ENCODE results near the gene TSSK3. TPM values are rescaled to one million over a fixed set of nuclear protein-coding genes. Genes with fewer than 3 reads are reported as not detected.

TSSK3 gene
- total and polyA plus RNA-seq, 2 of the 8 experiments (the other 6 are each of a cell fraction or from before 2014, with no cell fraction given): 1.2 TPM

DNA sequence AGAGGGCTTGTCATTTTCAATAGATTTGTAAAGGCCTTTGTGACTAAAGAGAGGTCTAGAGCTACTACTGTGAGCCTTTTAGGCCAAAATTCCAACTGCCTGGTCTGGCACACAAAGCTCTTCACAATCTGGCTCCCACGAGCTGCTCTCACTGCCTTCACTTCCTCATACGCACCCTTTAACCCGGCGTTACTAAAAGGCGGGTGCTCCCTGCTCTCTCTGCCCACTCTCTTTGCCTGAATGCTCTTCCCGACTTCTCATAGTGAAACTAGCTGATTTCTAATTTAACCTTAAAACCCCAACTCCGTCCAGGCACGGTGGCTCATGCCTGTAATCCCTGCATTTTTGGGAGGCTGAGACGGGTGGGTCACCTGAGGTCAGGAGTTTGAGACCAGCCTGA is 17.7 kb downstream of the TSSK3 start:
- no peak overlapping the region for H4K8ac ChIP-seq (ENCODE audit: extremely low read depth, insufficient read depth, low read length)
- H3K9me3 ChIP-seq (ENCODE audit: insufficient read depth in 2 of 2, low read depth in 1 of 2, low read length in 1 of 2): no peaks in the 10 kb centered on the region
- no peak overlapping the region for H2AFZ ChIP-seq (ENCODE audit: low read length)
- H3K27me3 ChIP-seq (replicated peaks in 1 of 4; ENCODE audit: control insufficient read depth in 3 of 4, extremely low read depth in 1 of 4, insufficient read depth in 3 of 4, low read length in 3 of 4): no peaks in the 10 kb centered on the region
- H3K23me2 ChIP-seq (ENCODE audit: low read depth, low read length): no peaks in the 10 kb centered on the region
- H3K27ac ChIP-seq (ENCODE audit: low read depth, low read length): no peak overlapping the region
- DNase-seq (ENCODE audit: low read depth in 1 of 2, low spot score in 2 of 2) (no peak), FAIRE-seq (no peak)
- H3K79me2 ChIP-seq (ENCODE audit: control insufficient read depth in 1 of 2, insufficient read depth in 2 of 2, low read length in 2 of 2): no peaks in the 10 kb centered on the region
- CTCF ChIA-PET (ENCODE audit: partially characterized antibody): no interaction called here
- POLR2A ChIA-PET (ENCODE audit: partially characterized antibody): interaction anchor here (1.2 to 1.5 kb wide), 3 partner anchors 11 to 14 kb away, joined by 3 to 6 read pairs (median 4); partner anchors contain the start of gene BSDC1
- no peaks in the 10 kb centered on the region for H3K4me1 ChIP-seq (replicated peaks in 1 of 4; ENCODE audit: control insufficient read depth in 3 of 4, insufficient read depth in 4 of 4, low read length in 3 of 4)
- 89% methylated on average over 9 of the region's 9 CpGs; no CpG with 5 or more reads in 1 of the 2 experiments for WGBS, 2 experiments (ENCODE audit: extremely low coverage in 1 of 2, insufficient coverage in 1 of 2, insufficient read length in 1 of 2, insufficient replicate concordance in 2 of 2, low coverage in 1 of 2, low lambda C conversion rate in 2 of 2, missing lambda C conversion rate in 1 of 2)
- no peak overlapping the region for H2BK15ac ChIP-seq (ENCODE audit: low read length)
- H3K4me2 ChIP-seq (ENCODE audit: insufficient read depth in 1 of 2, low read depth in 2 of 2, low read length in 2 of 2): no peak overlapping the region
- no peak overlapping the region for H2BK12ac ChIP-seq (ENCODE audit: low read depth, low read length)
- no peak overlapping the region for H4K5ac ChIP-seq (ENCODE audit: insufficient read length, low read depth, low read length)
- H3K56ac ChIP-seq (replicated peaks; ENCODE audit: insufficient read length, low read depth, low read length): no peak overlapping the region
- no peak overlapping the region for H3K18ac ChIP-seq (ENCODE audit: extremely low read depth, low read length)
- no peak overlapping the region for H4K91ac ChIP-seq (replicated peaks; ENCODE audit: insufficient read length, low read length)
- no peak overlapping the region for H2BK5ac ChIP-seq (ENCODE audit: low read depth, low read length)
- TF ChIP-seq SIN3A (conservative IDR thresholded peaks at IDR 0.05 in 1 of 2, IDR thresholded peaks at IDR 0.05 in 1 of 2; ENCODE audit: low read depth in 1 of 2, low read length in 2 of 2) (no peak), GABPA (IDR thresholded peaks at IDR 0.05; ENCODE audit: borderline replicate concordance, insufficient read depth, low read length) (no peak)
- H3K14ac ChIP-seq (ENCODE audit: insufficient read length): no peak overlapping the region
- no peaks in the 10 kb centered on the region for H3K79me1 ChIP-seq (ENCODE audit: low read depth, low read length)
- no peak overlapping the region for H2AK5ac ChIP-seq (ENCODE audit: low read depth, low read length)
- peaks cover 27 to 82% (median 68%) of the 10 kb centered on the region in 4 experiments for H3K36me3 ChIP-seq (ENCODE audit: control insufficient read depth in 2 of 4, insufficient read depth in 4 of 4, low read length in 3 of 4)
- H3K4me3 ChIP-seq (ENCODE audit: extremely low read depth in 1 of 4, insufficient read depth in 2 of 4, low read depth in 3 of 4, low read length in 4 of 4): no peak overlapping the region
- no peak overlapping the region for H2BK120ac ChIP-seq (replicated peaks; ENCODE audit: low read depth, low read length)
- H3K4ac ChIP-seq (replicated peaks; ENCODE audit: insufficient read length, low read depth, low read length): no peak overlapping the region
- H3K23ac ChIP-seq (ENCODE audit: insufficient read length): no peak overlapping the region
- H2BK20ac ChIP-seq (ENCODE audit: low read length): no peak overlapping the region
- no peak overlapping the region for H3K9ac ChIP-seq (replicated peaks in 1 of 4; ENCODE audit: extremely low read depth in 1 of 4, low read depth in 3 of 4, low read length in 3 of 4)
- H4K20me1 ChIP-seq (replicated peaks in 1 of 2; ENCODE audit: control insufficient read depth in 1 of 2, insufficient read depth in 2 of 2, low read length in 2 of 2): peaks cover 3 to 4% of the 10 kb centered on the region in 2 experiments

Data from H1 (cell line).